B cell (primary cell): ENCODE measurements around the gene DUSP9. TPM values are rescaled to one million over a fixed set of nuclear protein-coding genes. Genes with fewer than 3 reads are reported as not detected.

ENCODE experiments used
- ATAC-seq: fragments of 200-7000 bp; cut with Tn5 transposase; one replicate; pipeline ENCODE4 v1.10.0; 2021; ENCODE audit warnings: low read depth, mild to moderate bottlenecking, moderate number of reproducible peaks, moderate library complexity
- CTCF ChIA-PET: fragments of 350-600 bp; sonication (Branson Sonifier 250); formaldehyde crosslinking; loops from one replicate; lab custom pipeline; 2021; ENCODE audit warnings: antibody characterized with exemption, inconsistent platforms; lab: Charles Lee
- POLR2A ChIA-PET: fragments of 350-600 bp; sonication (Branson Sonifier 250); formaldehyde crosslinking; loops from one replicate; lab custom pipeline; 2021; ENCODE audit warnings: antibody characterized with exemption; lab: Charles Lee
- DNase-seq: peaks from one replicate; pipeline ENCODE4 v3.0.0; 2013
- H2AFZ ChIP-seq: 2 replicates; pipeline ENCODE4 v1.6.1; 2012; ENCODE audit warnings: mild to moderate bottlenecking, low read depth, low read length; ENCODE audit not compliant: insufficient read depth, poor library complexity, severe bottlenecking
- H3K27ac ChIP-seq, 2 donors: 1 replicate in 1 of 2; 2 replicates in 1 of 2; pipeline ENCODE4 v1.5.1; 2012 to 2013; ENCODE audit warnings: low read length in 2 of 2, mild to moderate bottlenecking in 2 of 2, moderate library complexity in 1 of 2
- H3K27me3 ChIP-seq, 4 experiments: fragments of 200-600 bp in 1 of 4; sonication (generic) in 1 of 4; replicated peaks in 1 of 4; 1 replicate in 2 of 4; 2 replicates in 2 of 4; pipeline versions ENCODE4 v1.6.1 to v1.7.0; 2013 to 2016; ENCODE audit warnings: low read length in 3 of 4, mild to moderate bottlenecking in 2 of 4, mixed read lengths in 1 of 4, moderate library complexity in 1 of 4; ENCODE audit not compliant: insufficient read depth in 4 of 4, control insufficient read depth in 3 of 4; ENCODE audit errors: control extremely low read depth in 1 of 4
- H3K36me3 ChIP-seq, 2 experiments: replicated peaks in 1 of 2; 1 replicate in 1 of 2; 2 replicates in 1 of 2; pipeline versions ENCODE4 v1.6.1 to v1.7.1; 2013; ENCODE audit warnings: low read length in 1 of 2; ENCODE audit not compliant: insufficient read depth in 2 of 2, control insufficient read depth in 1 of 2; ENCODE audit errors: control extremely low read depth in 1 of 2, extremely low read depth in 1 of 2
- H3K4me1 ChIP-seq, 2 donors: fragments of 200-600 bp in 1 of 2; sonication (generic) in 1 of 2; 1 replicate in 1 of 2; 2 replicates in 1 of 2; pipeline versions ENCODE4 v1.5.1 to v1.6.1; 2013 to 2017; ENCODE audit warnings: low read length in 2 of 2; ENCODE audit not compliant: control insufficient read depth in 2 of 2, insufficient read depth in 2 of 2
- H3K4me2 ChIP-seq: replicated peaks from 2 replicates; pipeline ENCODE3; 2012; ENCODE audit warnings: mild to moderate bottlenecking, low read depth, low read length; ENCODE audit not compliant: poor library complexity, severe bottlenecking
- H3K4me3 ChIP-seq, 5 experiments: fragments of 200-600 bp in 1 of 5; sonication (generic) in 1 of 5; 1 replicate in 3 of 5; 2 replicates in 2 of 5; pipeline versions ENCODE4 v1.5.1 to v1.7.0; 2011 to 2016; ENCODE audit warnings: low read length in 4 of 5, mild to moderate bottlenecking in 4 of 5, low read depth in 2 of 5, control low read depth in 1 of 5, moderate library complexity in 1 of 5; ENCODE audit not compliant: insufficient read depth in 1 of 5; ENCODE audit errors: control extremely low read depth in 1 of 5, extremely low read depth in 1 of 5
- H3K79me2 ChIP-seq: fragments of 200-600 bp; sonication (generic); one replicate; pipeline ENCODE4 v1.6.0; 2016; ENCODE audit warnings: low read length; ENCODE audit not compliant: control insufficient read depth, insufficient read depth
- H3K9ac ChIP-seq: fragments of 200-600 bp; sonication (generic); 2 replicates; pipeline ENCODE4 v1.6.1; 2017; ENCODE audit warnings: mild to moderate bottlenecking, low read length, moderate library complexity
- H3K9me3 ChIP-seq, 3 donors: one replicate each; pipeline versions ENCODE4 v1.6.1 to v1.7.1; 2013; ENCODE audit warnings: low read length in 2 of 3; ENCODE audit not compliant: control insufficient read depth in 2 of 3, insufficient read depth in 1 of 3; ENCODE audit errors: control extremely low read depth in 1 of 3
- H4K20me1 ChIP-seq: 2 replicates; pipeline ENCODE4 v1.6.0; 2012; ENCODE audit warnings: mild to moderate bottlenecking, low read length; ENCODE audit not compliant: insufficient read depth, control insufficient read depth, poor library complexity, severe bottlenecking
- H3K27ac Mint-ChIP-seq: one replicate; pipeline ENCODE4 v1.8.0; 2021; ENCODE audit warnings: mixed read lengths
- H3K27me3 Mint-ChIP-seq: one replicate; pipeline ENCODE4 v1.8.0; 2021; ENCODE audit warnings: mixed read lengths
- H3K4me1 Mint-ChIP-seq: one replicate; pipeline ENCODE4 v1.8.0; 2021; ENCODE audit warnings: mixed read lengths
- H3K4me3 Mint-ChIP-seq: one replicate; pipeline ENCODE4 v1.8.0; 2021; ENCODE audit warnings: mixed read lengths
- H3K9me3 Mint-ChIP-seq: one replicate; pipeline ENCODE4 v1.8.0; 2022; ENCODE audit warnings: mixed read lengths; ENCODE audit not compliant: insufficient read depth
- EZH2 ChIP-seq: IDR thresholded peaks from 2 replicates; pipeline ENCODE4 v1.6.1; 2012; ENCODE audit warnings: borderline replicate concordance, low read depth, mild to moderate bottlenecking, moderate library complexity, low read length; ENCODE audit not compliant: insufficient read depth, poor library complexity, severe bottlenecking
- WGBS: methylation state at CpG from one replicate; pipeline ENCODE4 v1.1.5; 2013; ENCODE audit warnings: missing lambda C conversion rate; ENCODE audit not compliant: insufficient coverage; 5-methylcytosine and 5-hydroxymethylcytosine counted together
- intact Hi-C: fragments of 100-400 bp; cut with micrococcal nuclease; formaldehyde crosslinking; loops from one replicate; pipeline ENCODE4 v1.10.0; 2022
- polyA plus RNA-seq: library from polyadenylated mRNA; depleted of rRNA; stranded (reverse); fragments of >200 nt; gene quantifications from 2 replicates; pipeline ENCODE4 v1.2.3, GENCODE V29; 2012
- total RNA-seq, 2 donors: library from RNA; stranded (reverse); fragments of 120-200 nt in 1 of 2; gene quantifications; 1 replicate in 1 of 2; 2 replicates in 1 of 2; pipeline versions ENCODE4 v1.2.3 to v1.2.4, GENCODE V29; 2013 to 2022
- TF ChIP-seq, protein P1 (sequence below): fragments of 200-600 bp; IDR thresholded peaks from one replicate; pipeline ENCODE4 v1.8.0; 2022; ENCODE audit warnings: antibody characterized with exemption, mild to moderate bottlenecking

DUSP9 gene
- total and polyA plus RNA-seq, 2 donors (not counting 1 experiment from before 2014, with no cell fraction given), result not detected

GRCh38 chrX:153626863-153627674 is 19.9 kb upstream of the DUSP9 start:
- no peak overlapping the region for H3K9ac ChIP-seq
- ChIA-PET POLR2A (no interaction called here), CTCF (no interaction called here)
- no peaks in the 10 kb centered on the region for H3K79me2 ChIP-seq
- no peak overlapping the region for H3K27ac ChIP-seq
- H3K27me3 Mint-ChIP-seq, result peaks cover 13% of the 10 kb centered on the region
- no peaks in the 10 kb centered on the region for H3K4me1 ChIP-seq
- TF ChIP-seq, protein P1, sequence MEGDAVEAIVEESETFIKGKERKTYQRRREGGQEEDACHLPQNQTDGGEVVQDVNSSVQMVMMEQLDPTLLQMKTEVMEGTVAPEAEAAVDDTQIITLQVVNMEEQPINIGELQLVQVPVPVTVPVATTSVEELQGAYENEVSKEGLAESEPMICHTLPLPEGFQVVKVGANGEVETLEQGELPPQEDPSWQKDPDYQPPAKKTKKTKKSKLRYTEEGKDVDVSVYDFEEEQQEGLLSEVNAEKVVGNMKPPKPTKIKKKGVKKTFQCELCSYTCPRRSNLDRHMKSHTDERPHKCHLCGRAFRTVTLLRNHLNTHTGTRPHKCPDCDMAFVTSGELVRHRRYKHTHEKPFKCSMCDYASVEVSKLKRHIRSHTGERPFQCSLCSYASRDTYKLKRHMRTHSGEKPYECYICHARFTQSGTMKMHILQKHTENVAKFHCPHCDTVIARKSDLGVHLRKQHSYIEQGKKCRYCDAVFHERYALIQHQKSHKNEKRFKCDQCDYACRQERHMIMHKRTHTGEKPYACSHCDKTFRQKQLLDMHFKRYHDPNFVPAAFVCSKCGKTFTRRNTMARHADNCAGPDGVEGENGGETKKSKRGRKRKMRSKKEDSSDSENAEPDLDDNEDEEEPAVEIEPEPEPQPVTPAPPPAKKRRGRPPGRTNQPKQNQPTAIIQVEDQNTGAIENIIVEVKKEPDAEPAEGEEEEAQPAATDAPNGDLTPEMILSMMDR, result no peak
- TF ChIP-seq EZH2, result no peak
- ATAC-seq (no peak), DNase-seq (no peak)
- no peaks in the 10 kb centered on the region for H3K36me3 ChIP-seq
- no peak overlapping the region for H3K4me3 Mint-ChIP-seq
- H3K9me3 Mint-ChIP-seq, result peaks cover 2% of the 10 kb centered on the region
- no peaks in the 10 kb centered on the region for H3K4me1 Mint-ChIP-seq
- no peak overlapping the region for H3K4me2 ChIP-seq
- no peaks in the 10 kb centered on the region for H3K9me3 ChIP-seq
- no peak overlapping the region for H2AFZ ChIP-seq
- 84% methylated on average over 15 of the region's 35 CpGs for WGBS
- H3K27ac Mint-ChIP-seq, result no peak overlapping the region
- intact Hi-C loops, result no loop called here
- H3K27me3 ChIP-seq, result peaks cover 0 to 6% (median 0%) of the 10 kb centered on the region in 4 experiments
- H4K20me1 ChIP-seq, result no peaks in the 10 kb centered on the region
- H3K4me3 ChIP-seq, result no peak overlapping the region

- Histone ChIP-seq H3K4me3 (no peak overlapping the region), H3K27me3 (peaks cover 0 to 6% (median 0%) of the 10 kb centered on the region in 4 experiments), H4K20me1 (no peaks in the 10 kb centered on the region), H2AFZ (no peak overlapping the region), H3K36me3 (no peaks in the 10 kb centered on the region), H3K27ac (no peak overlapping the region), H3K4me1 (no peaks in the 10 kb centered on the region), H3K4me2 (no peak overlapping the region), H3K9me3 (no peaks in the 10 kb centered on the region), H3K9ac (no peak overlapping the region), H3K79me2 (no peaks in the 10 kb centered on the region)
- Mint-ChIP-seq H3K27me3 (peaks cover 10% of the 10 kb centered on the region), H3K4me1 (no peaks in the 10 kb centered on the region), H3K4me3 (no peak overlapping the region), H3K9me3 (peaks cover 2% of the 10 kb centered on the region), H3K27ac (no peak overlapping the region)
- ChIA-PET CTCF (no interaction called here), POLR2A (no interaction called here)
- 39% methylated on average over 12 of the region's 15 CpGs for WGBS
- TF ChIP-seq EZH2, result no peak
- TF ChIP-seq, protein P1, result no peak
- ATAC-seq, result no peak
- DNase-seq, result no peak
- intact Hi-C loops, result no loop called here
Observed at GRCh38 chrX:153627675-153628111, 19.3 kb upstream of the DUSP9 start.
